ENCODE data around the gene WRNIP1. TPM values are rescaled to one million over a fixed set of nuclear protein-coding genes. Genes with fewer than 3 reads are reported as not detected.
A peak's percentile ranks its signal among the peaks of the same experiment; 100 is the strongest.

The WRNIP1 gene
- total and polyA plus RNA-seq, 9 of the 15 experiments (the other 6 are each of a cell fraction or from before 2014, with no cell fraction given), result 13.2 to 63.6 (median 48.6) TPM

- DNase-seq (ENCODE audit: extremely low read depth in 1 of 4, low spot score in 3 of 4), result no peak
- Histone ChIP-seq H4K20me1 (replicated peaks; ENCODE audit: control insufficient read depth, insufficient read depth, low read length) (no peaks in the 10 kb centered on the region), H3K27ac (ENCODE audit: extremely low read depth, low read depth, low read length) (no peak overlapping the region), H3K9me1 (ENCODE audit: control insufficient read depth, insufficient read depth, low read length) (no peaks in the 10 kb centered on the region), H2AFZ (ENCODE audit: low read depth, low read length) (no peak overlapping the region), H3K4me2 (ENCODE audit: insufficient read depth, low read length) (no peak overlapping the region), H3K9ac (ENCODE audit: insufficient read depth in 1 of 2, low read depth in 2 of 2, low read length in 2 of 2) (no peak overlapping the region), H3K27me3 (ENCODE audit: control insufficient read depth in 2 of 2, insufficient read depth in 2 of 2, low read length in 2 of 2) (no peaks in the 10 kb centered on the region), H3K4me1 (replicated peaks in 1 of 2; ENCODE audit: control insufficient read depth in 2 of 2, insufficient read depth in 2 of 2, low read length in 2 of 2) (no peaks in the 10 kb centered on the region), H3K9me3 (replicated peaks; ENCODE audit: control insufficient read depth, insufficient read depth, low read depth, low read length) (no peaks in the 10 kb centered on the region), H3K79me2 (ENCODE audit: control insufficient read depth, insufficient read depth, low read length) (no peaks in the 10 kb centered on the region), H3K4me3 (no peak overlapping the region), H3K36me3 (ENCODE audit: control insufficient read depth, insufficient read depth, low read length) (peaks cover 8% of the 10 kb centered on the region; the same call in 1 of the 3 replicates)
- CTCF ChIA-PET (ENCODE audit: low intra/inter-chr PET ratio), result no interaction called here
- POLR2A ChIA-PET, result interaction anchor here (0.7 to 4.7 kb wide), 4 partner anchors 12 to 173 kb away, joined by 3 to 52 read pairs (median 4); partner anchors contain the start of gene SERPINB1
- no TSS peak for BruUV-seq (replicated peaks)
- in situ Hi-C loops (cut with MboI) (no loop called here), intact Hi-C loops (cut with micrococcal nuclease) (no loop called here)
- no peak for FAIRE-seq
- WGBS (ENCODE audit: insufficient coverage, low coverage, missing lambda C conversion rate), result 54% methylated on average over 4 of the region's 4 CpGs
- no peak; the same call in 2 of the 3 replicates for ATAC-seq
- TF ChIP-seq, protein P1, sequence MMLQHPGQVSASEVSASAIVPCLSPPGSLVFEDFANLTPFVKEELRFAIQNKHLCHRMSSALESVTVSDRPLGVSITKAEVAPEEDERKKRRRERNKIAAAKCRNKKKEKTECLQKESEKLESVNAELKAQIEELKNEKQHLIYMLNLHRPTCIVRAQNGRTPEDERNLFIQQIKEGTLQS (IDR thresholded peaks at IDR 0.05), result peak; percentile 91
- TF ChIP-seq, protein P1 (CRISPR knock-in tag; conservative IDR thresholded peaks at IDR 0.05), result no peak
- TF ChIP-seq, protein P2, sequence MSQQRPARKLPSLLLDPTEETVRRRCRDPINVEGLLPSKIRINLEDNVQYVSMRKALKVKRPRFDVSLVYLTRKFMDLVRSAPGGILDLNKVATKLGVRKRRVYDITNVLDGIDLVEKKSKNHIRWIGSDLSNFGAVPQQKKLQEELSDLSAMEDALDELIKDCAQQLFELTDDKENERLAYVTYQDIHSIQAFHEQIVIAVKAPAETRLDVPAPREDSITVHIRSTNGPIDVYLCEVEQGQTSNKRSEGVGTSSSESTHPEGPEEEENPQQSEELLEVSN (IDR thresholded peaks at IDR 0.05; ENCODE audit: borderline replicate concordance in 1 of 2, extremely low read depth in 1 of 2, insufficient read depth in 1 of 2, insufficient read length in 1 of 2, low read depth in 1 of 2, low read length in 1 of 2, poor library complexity in 1 of 2, severe bottlenecking in 1 of 2), result no peak
- TF ChIP-seq, protein P3, sequence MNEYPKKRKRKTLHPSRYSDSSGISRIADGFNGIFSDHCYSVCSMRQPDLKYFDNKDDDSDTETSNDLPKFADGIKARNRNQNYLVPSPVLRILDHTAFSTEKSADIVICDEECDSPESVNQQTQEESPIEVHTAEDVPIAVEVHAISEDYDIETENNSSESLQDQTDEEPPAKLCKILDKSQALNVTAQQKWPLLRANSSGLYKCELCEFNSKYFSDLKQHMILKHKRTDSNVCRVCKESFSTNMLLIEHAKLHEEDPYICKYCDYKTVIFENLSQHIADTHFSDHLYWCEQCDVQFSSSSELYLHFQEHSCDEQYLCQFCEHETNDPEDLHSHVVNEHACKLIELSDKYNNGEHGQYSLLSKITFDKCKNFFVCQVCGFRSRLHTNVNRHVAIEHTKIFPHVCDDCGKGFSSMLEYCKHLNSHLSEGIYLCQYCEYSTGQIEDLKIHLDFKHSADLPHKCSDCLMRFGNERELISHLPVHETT (CRISPR knock-in tag; conservative IDR thresholded peaks at IDR 0.05 in 1 of 2, IDR thresholded peaks at IDR 0.05 in 1 of 2), result no peak
- TF ChIP-seq PHF21A (IDR thresholded peaks at IDR 0.05; ENCODE audit: borderline replicate concordance, low read depth) (no peak), ADNP (tag; IDR thresholded peaks at IDR 0.05) (no peak), ZNF384 (IDR thresholded peaks at IDR 0.05; ENCODE audit: low read depth, low read length) (no peak), ZNF133 (CRISPR knock-in tag; IDR thresholded peaks at IDR 0.05) (no peak), ZSCAN32 (CRISPR knock-in tag; IDR thresholded peaks at IDR 0.05) (0 out of 2 replicates have a peak, but pooled peaks have one; percentile 30), CEBPB (tag; IDR thresholded peaks at IDR 0.05) (peak; percentile 91), MTA2 (IDR thresholded peaks at IDR 0.05; ENCODE audit: low read depth) (no peak), KAT2B (IDR thresholded peaks at IDR 0.05; ENCODE audit: low read depth, low read length) (no peak), POU5F1 (IDR thresholded peaks at IDR 0.05; ENCODE audit: borderline replicate concordance, low read depth, low read length, partially characterized antibody) (no peak), THRB (CRISPR knock-in tag; conservative IDR thresholded peaks at IDR 0.05) (no peak), CSDE1 (IDR thresholded peaks at IDR 0.05) (no peak), KLF16 (IDR thresholded peaks at IDR 0.05) (no peak), CBX1 (IDR thresholded peaks at IDR 0.05; ENCODE audit: low read depth) (no peak), CHD4 (IDR thresholded peaks at IDR 0.05; ENCODE audit: insufficient read depth, insufficient replicate concordance, low read depth, low read length, poor library complexity, severe bottlenecking) (no peak)
Observed at GRCh38 chr6:2828629-2829028, 63.4 kb downstream of the WRNIP1 start.
